OCI-LY1 (cell line): ENCODE data around the gene GLRX5.

ENCODE experiments used
- EZH2 ChIP-seq: fragments of 200-600 bp; sonication (generic), shearing (Covaris generic); IDR thresholded peaks from 2 replicates; pipeline ENCODE4 v1.8.0; 2017; ENCODE audit warnings: borderline replicate concordance, mixed run types, mild to moderate bottlenecking, antibody characterized with exemption, low read length, moderate library complexity, mixed read lengths
- TF ChIP-seq, protein P1 (sequence below): fragments of 200-600 bp; sonication (generic), shearing (Covaris generic); IDR thresholded peaks from 2 replicates; pipeline ENCODE4 v1.5.1; 2017; ENCODE audit warnings: mild to moderate bottlenecking, antibody characterized with exemption, low read length, moderate library complexity, mixed read lengths

GRCh38 chr14:95514131-95515079 is 20.4 kb upstream of the GLRX5 start:
- TF ChIP-seq, protein P1, sequence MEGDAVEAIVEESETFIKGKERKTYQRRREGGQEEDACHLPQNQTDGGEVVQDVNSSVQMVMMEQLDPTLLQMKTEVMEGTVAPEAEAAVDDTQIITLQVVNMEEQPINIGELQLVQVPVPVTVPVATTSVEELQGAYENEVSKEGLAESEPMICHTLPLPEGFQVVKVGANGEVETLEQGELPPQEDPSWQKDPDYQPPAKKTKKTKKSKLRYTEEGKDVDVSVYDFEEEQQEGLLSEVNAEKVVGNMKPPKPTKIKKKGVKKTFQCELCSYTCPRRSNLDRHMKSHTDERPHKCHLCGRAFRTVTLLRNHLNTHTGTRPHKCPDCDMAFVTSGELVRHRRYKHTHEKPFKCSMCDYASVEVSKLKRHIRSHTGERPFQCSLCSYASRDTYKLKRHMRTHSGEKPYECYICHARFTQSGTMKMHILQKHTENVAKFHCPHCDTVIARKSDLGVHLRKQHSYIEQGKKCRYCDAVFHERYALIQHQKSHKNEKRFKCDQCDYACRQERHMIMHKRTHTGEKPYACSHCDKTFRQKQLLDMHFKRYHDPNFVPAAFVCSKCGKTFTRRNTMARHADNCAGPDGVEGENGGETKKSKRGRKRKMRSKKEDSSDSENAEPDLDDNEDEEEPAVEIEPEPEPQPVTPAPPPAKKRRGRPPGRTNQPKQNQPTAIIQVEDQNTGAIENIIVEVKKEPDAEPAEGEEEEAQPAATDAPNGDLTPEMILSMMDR, result no peak
- TF ChIP-seq EZH2, result no peak
